NT2/D1 (cell line): ENCODE data around the gene ATP10A.

Experiments used
- SUZ12 ChIP-seq: IDR thresholded peaks from 2 replicates; pipeline ENCODE4 v1.6.1; 2011; ENCODE audit not compliant: insufficient read length, insufficient read depth; ENCODE audit errors: extremely low read depth
- YY1 ChIP-seq: IDR thresholded peaks from 2 replicates; pipeline ENCODE4 v1.6.1; 2011; ENCODE audit not compliant: insufficient read length, insufficient read depth
- ZNF274 ChIP-seq: IDR thresholded peaks from 2 replicates; pipeline ENCODE4 v1.6.1; 2011; ENCODE audit warnings: mild to moderate bottlenecking, low read depth, low read length

- TF ChIP-seq ZNF274 = no peak
- no peak for TF ChIP-seq SUZ12
- TF ChIP-seq YY1 = no peak
Measured at GRCh38 chr15:25719101-25719985, 143.8 kb downstream of the ATP10A start.
